Activated CD8-positive, alpha-beta T cell treated with anti-CD3 and anti-CD28 coated beads, Interleukin-2, amount 10 ng/mL, durations not matched to agents 7 days and 5 days (primary cell): ENCODE results near the gene CDC42EP3. TPM values are rescaled to one million over a fixed set of nuclear protein-coding genes. Genes with fewer than 3 reads are reported as not detected.

ENCODE experiments used
- ATAC-seq: fragments of 150-1000 bp; cut with Tn5 transposase; one replicate; pipeline ENCODE4 v1.10.0; 2021; ENCODE audit warnings: moderate library complexity
- CTCF ChIA-PET: fragments of 350-600 bp; sonication (Branson Sonifier 250); formaldehyde crosslinking; loops from one replicate; lab custom pipeline; 2021; ENCODE audit warnings: antibody characterized with exemption; lab: Charles Lee
- POLR2A ChIA-PET: fragments of 350-600 bp; sonication (Branson Sonifier 250); formaldehyde crosslinking; loops from one replicate; lab custom pipeline; 2021; ENCODE audit warnings: antibody characterized with exemption; lab: Charles Lee
- DNase-seq: peaks from one replicate; pipeline ENCODE4 v3.0.0-alpha.2; 2020
- H3K27ac Mint-ChIP-seq: one replicate; pipeline ENCODE4 v1.8.0; 2021; ENCODE audit warnings: mild to moderate bottlenecking, mixed read lengths
- H3K27me3 Mint-ChIP-seq: one replicate; pipeline ENCODE4 v1.8.0; 2021; ENCODE audit warnings: low read depth, mixed read lengths
- H3K36me3 Mint-ChIP-seq: one replicate; pipeline ENCODE4 v1.8.0; 2021; ENCODE audit warnings: low read depth, mixed read lengths
- H3K4me1 Mint-ChIP-seq: one replicate; pipeline ENCODE4 v1.8.0; 2021; ENCODE audit warnings: low read depth, mixed read lengths
- H3K4me3 Mint-ChIP-seq: one replicate; pipeline ENCODE4 v1.8.0; 2021; ENCODE audit warnings: mild to moderate bottlenecking, mixed read lengths
- H3K9me3 Mint-ChIP-seq: one replicate; pipeline ENCODE4 v1.8.0; 2022; ENCODE audit warnings: mixed read lengths; ENCODE audit not compliant: insufficient read depth
- total RNA-seq, 2 experiments: library from RNA; stranded (reverse); gene quantifications; one replicate each; pipeline ENCODE4 v1.2.3, GENCODE V29; 2021

The CDC42EP3 gene
- total RNA-seq, 2 experiments from 2014 or later, result 30.1 to 33.2 TPM

GRCh38 chr2:37706334-37707183 is 35.1 kb upstream of the CDC42EP3 start:
- H3K4me1 Mint-ChIP-seq, result peaks cover 45% of the 10 kb centered on the region
- DNase-seq (no peak), ATAC-seq (no peak)
- H3K27me3 Mint-ChIP-seq, result no peaks in the 10 kb centered on the region
- H3K9me3 Mint-ChIP-seq, result peaks cover 7% of the 10 kb centered on the region
- H3K4me3 Mint-ChIP-seq, result no peak overlapping the region
- peaks cover 6% of the 10 kb centered on the region for H3K36me3 Mint-ChIP-seq
- POLR2A ChIA-PET, result interaction anchor here (1.1 kb wide), 1 partner anchor 22 kb away, joined by 4 read pairs; no protein-coding TSS in a partner anchor
- H3K27ac Mint-ChIP-seq, result peak overlapping the region; percentile 48
- CTCF ChIA-PET, result interaction anchor here (0.8 to 1.2 kb wide), 3 partner anchors 171 to 311 kb away, joined by 3 read pairs; no protein-coding TSS in a partner anchor

GRCh38 chr2:37705191-37705590 is 33.7 kb upstream of the CDC42EP3 start:
- POLR2A ChIA-PET, result interaction anchor here (0.5 kb wide), 1 partner anchor 387 kb away, joined by 3 read pairs; no protein-coding TSS in a partner anchor
- H3K36me3 Mint-ChIP-seq, result peaks cover 6% of the 10 kb centered on the region
- H3K27ac Mint-ChIP-seq, result no peak overlapping the region
- H3K4me1 Mint-ChIP-seq, result peaks cover 31% of the 10 kb centered on the region
- ATAC-seq (no peak), DNase-seq (no peak)
- H3K27me3 Mint-ChIP-seq, result no peaks in the 10 kb centered on the region
- no peak overlapping the region for H3K4me3 Mint-ChIP-seq
- CTCF ChIA-PET, result no interaction called here
- peaks cover 9% of the 10 kb centered on the region for H3K9me3 Mint-ChIP-seq

GRCh38 chr2:37698931-37699481 is 27.6 kb upstream of the CDC42EP3 start:
- DNase-seq (no peak), ATAC-seq (no peak)
- Mint-ChIP-seq H3K27ac (no peak overlapping the region), H3K27me3 (peaks cover 4% of the 10 kb centered on the region), H3K9me3 (peaks cover 9% of the 10 kb centered on the region), H3K4me3 (no peak overlapping the region), H3K36me3 (peaks cover 6% of the 10 kb centered on the region), H3K4me1 (peaks cover 5% of the 10 kb centered on the region)
- CTCF ChIA-PET, result no interaction called here
- POLR2A ChIA-PET, result no interaction called here

GRCh38 chr2:37695336-37695735 is 23.9 kb upstream of the CDC42EP3 start:
- DNase-seq, result no peak
- no peak overlapping the region for H3K27ac Mint-ChIP-seq
- CTCF ChIA-PET, result no interaction called here
- no peaks in the 10 kb centered on the region for H3K36me3 Mint-ChIP-seq
- H3K27me3 Mint-ChIP-seq, result peaks cover 11% of the 10 kb centered on the region
- no peak overlapping the region for H3K4me3 Mint-ChIP-seq
- POLR2A ChIA-PET, result no interaction called here
- H3K4me1 Mint-ChIP-seq, result no peaks in the 10 kb centered on the region
- no peak for ATAC-seq
- no peaks in the 10 kb centered on the region for H3K9me3 Mint-ChIP-seq

GRCh38 chr2:37692711-37693110 is 21.3 kb upstream of the CDC42EP3 start:
- POLR2A ChIA-PET, result no interaction called here
- no peaks in the 10 kb centered on the region for H3K9me3 Mint-ChIP-seq
- CTCF ChIA-PET, result no interaction called here
- ATAC-seq (no peak), DNase-seq (no peak)
- peaks cover 11% of the 10 kb centered on the region for H3K27me3 Mint-ChIP-seq
- no peak overlapping the region for H3K4me3 Mint-ChIP-seq
- H3K4me1 Mint-ChIP-seq, result no peaks in the 10 kb centered on the region
- H3K27ac Mint-ChIP-seq, result no peak overlapping the region
- H3K36me3 Mint-ChIP-seq, result no peaks in the 10 kb centered on the region

- CTCF ChIA-PET, result no interaction called here
- no peak for DNase-seq
- POLR2A ChIA-PET, result interaction anchor here (0.7 to 1.4 kb wide), 2 partner anchors 17 to 729 kb away, joined by 3 read pairs; no protein-coding TSS in a partner anchor
- Mint-ChIP-seq H3K4me1 (no peaks in the 10 kb centered on the region), H3K9me3 (peaks cover 3% of the 10 kb centered on the region), H3K4me3 (no peak overlapping the region), H3K27ac (no peak overlapping the region), H3K36me3 (no peaks in the 10 kb centered on the region), H3K27me3 (peaks cover 7% of the 10 kb centered on the region)
- no peak for ATAC-seq
Observed at GRCh38 chr2:37689751-37690150, 18.3 kb upstream of the CDC42EP3 start.

- peaks cover 5% of the 10 kb centered on the region for H3K36me3 Mint-ChIP-seq
- ChIA-PET CTCF (no interaction called here), POLR2A (interaction anchor here (1.4 kb wide), 1 partner anchor 17 kb away, joined by 3 read pairs; no protein-coding TSS in a partner anchor)
- H3K27ac Mint-ChIP-seq, result no peak overlapping the region
- H3K27me3 Mint-ChIP-seq, result peaks cover 6% of the 10 kb centered on the region
- peaks cover 6% of the 10 kb centered on the region for H3K4me1 Mint-ChIP-seq
- no peak overlapping the region for H3K4me3 Mint-ChIP-seq
- no peak for ATAC-seq
- DNase-seq, result no peak
- H3K9me3 Mint-ChIP-seq, result peaks cover 10% of the 10 kb centered on the region
Observed at GRCh38 chr2:37688771-37689468, 17.5 kb upstream of the CDC42EP3 start.

- Mint-ChIP-seq H3K36me3 (peaks cover 19% of the 10 kb centered on the region), H3K4me1 (peaks cover 23% of the 10 kb centered on the region), H3K4me3 (no peak overlapping the region), H3K9me3 (peaks cover 16% of the 10 kb centered on the region), H3K27ac (no peak overlapping the region), H3K27me3 (no peaks in the 10 kb centered on the region)
- POLR2A ChIA-PET, result interaction anchor here (1.2 kb wide), 1 partner anchor 14 kb away, joined by 3 read pairs; no protein-coding TSS in a partner anchor
- CTCF ChIA-PET, result interaction anchor here (1.0 kb wide), 1 partner anchor 190 kb away, joined by 3 read pairs; no protein-coding TSS in a partner anchor
- no peak for DNase-seq
- ATAC-seq, result no peak
Observed at GRCh38 chr2:37686792-37687526, 15.5 kb upstream of the CDC42EP3 start.

GRCh38 chr2:37684809-37685208 is 13.4 kb upstream of the CDC42EP3 start:
- POLR2A ChIA-PET, result interaction anchor here (1.7 kb wide), 1 partner anchor 22 kb away, joined by 4 read pairs; no protein-coding TSS in a partner anchor
- ATAC-seq (no peak), DNase-seq (no peak)
- Mint-ChIP-seq H3K36me3 (peaks cover 26% of the 10 kb centered on the region), H3K27ac (no peak overlapping the region), H3K4me1 (peaks cover 23% of the 10 kb centered on the region), H3K27me3 (no peaks in the 10 kb centered on the region), H3K9me3 (peaks cover 21% of the 10 kb centered on the region), H3K4me3 (no peak overlapping the region)
- CTCF ChIA-PET, result no interaction called here

- H3K9me3 Mint-ChIP-seq, result peaks cover 21% of the 10 kb centered on the region
- POLR2A ChIA-PET, result interaction anchor here (1.0 to 1.7 kb wide), 2 partner anchors 11 to 22 kb away, joined by 3 to 4 read pairs; no protein-coding TSS in a partner anchor
- CTCF ChIA-PET, result interaction anchor here (1.6 to 1.7 kb wide), 2 partner anchors 193 to 269 kb away, joined by 4 to 7 read pairs; no protein-coding TSS in a partner anchor
- H3K4me3 Mint-ChIP-seq, result peak overlapping the region; percentile 2
- H3K27me3 Mint-ChIP-seq, result no peaks in the 10 kb centered on the region
- no peak for DNase-seq
- peaks cover 26% of the 10 kb centered on the region for H3K36me3 Mint-ChIP-seq
- H3K27ac Mint-ChIP-seq, result peak overlapping the region; percentile 94
- peaks cover 23% of the 10 kb centered on the region for H3K4me1 Mint-ChIP-seq
- ATAC-seq, result peak; percentile 98
Observed at GRCh38 chr2:37683921-37684780, 12.7 kb upstream of the CDC42EP3 start.
